NCI-H82 (cell line): ENCODE measurements around the gene PGD.

Experiments used
- DNase-seq: peaks from one replicate; lab custom pipeline; 2025; lab: John Stamatoyannopoulos, UW

PGD gene

GRCh38 chr1:10398734-10399443 is at the start of gene PGD:
Gene PGD, plus strand, starts transcription at chr1:10399064. Its CDS starts 54 bp downstream, at chr1:10399118.
- DNase-seq, result peak; percentile 99

- no peak for DNase-seq
Measured at GRCh38 chr1:10353282-10353681, 45.6 kb upstream of the PGD start.

- no peak for DNase-seq
Measured at GRCh38 chr1:10353693-10354092, 45.2 kb upstream of the PGD start.

GRCh38 chr1:10360045-10360444 is 38.8 kb upstream of the PGD start:
- no peak for DNase-seq

GRCh38 chr1:10361515-10361914 is 37.3 kb upstream of the PGD start:
- DNase-seq, result no peak

GRCh38 chr1:10368194-10368593 is 30.7 kb upstream of the PGD start:
- no peak for DNase-seq

GRCh38 chr1:10374442-10374860 is 24.4 kb upstream of the PGD start:
- no peak for DNase-seq

GRCh38 chr1:10377365-10378029 is 21.4 kb upstream of the PGD start:
- DNase-seq, result peak; percentile 86

- no peak for DNase-seq
Measured at GRCh38 chr1:10378081-10378841, 20.6 kb upstream of the PGD start.

- DNase-seq, result no peak
Measured at GRCh38 chr1:10379101-10379620, 19.7 kb upstream of the PGD start.

- DNase-seq, result no peak
Measured at GRCh38 chr1:10379676-10380075, 19.2 kb upstream of the PGD start.

GRCh38 chr1:10380594-10381275 is 18.1 kb upstream of the PGD start:
- no peak for DNase-seq

GRCh38 chr1:10383630-10384029 is 15.2 kb upstream of the PGD start:
- DNase-seq, result no peak

GRCh38 chr1:10384219-10384618 is 14.6 kb upstream of the PGD start:
- DNase-seq, result no peak

GRCh38 chr1:10386761-10387676 is 11.8 kb upstream of the PGD start:
- no peak for DNase-seq

GRCh38 chr1:10387677-10388386 is 11.0 kb upstream of the PGD start:
- no peak for DNase-seq

GRCh38 chr1:10388387-10388715 is 10.5 kb upstream of the PGD start:
- DNase-seq, result no peak

GRCh38 chr1:10389271-10389973 is 9.4 kb upstream of the PGD start:
- no peak for DNase-seq

GRCh38 chr1:10396870-10397269 is 2.0 kb upstream of the PGD start:
- DNase-seq, result no peak

- DNase-seq, result no peak
Measured at GRCh38 chr1:10398278-10398733, 558 bp upstream of the PGD start.
